UCSD-AML1 (cell line): Measurements from ENCODE around the gene WDSUB1.

Experiments used
- DNase-seq: peaks from one replicate; lab custom pipeline; 2025; ENCODE audit not compliant: unreplicated experiment; lab: John Stamatoyannopoulos, UW

Gene WDSUB1

DNA sequence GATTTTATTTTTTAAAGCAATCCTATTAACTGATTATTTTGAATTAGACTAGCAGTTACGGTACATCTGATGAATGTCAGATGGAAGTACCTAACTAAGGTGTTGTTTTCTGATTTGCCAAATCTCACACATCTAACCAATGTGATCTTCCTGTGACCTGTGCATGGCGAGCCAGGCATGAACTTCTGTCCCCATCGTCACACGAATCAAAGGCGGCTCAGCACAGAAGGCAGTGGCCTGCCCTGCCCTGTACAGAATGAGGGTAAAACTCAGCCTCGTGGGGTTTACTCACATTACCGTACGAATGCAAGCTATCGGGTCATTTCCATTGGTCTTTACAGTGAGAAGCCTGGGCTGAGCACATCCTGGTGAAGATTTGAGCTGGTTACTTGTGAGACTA, 87.3 kb downstream of the WDSUB1 start:
- no peak for DNase-seq

DNA sequence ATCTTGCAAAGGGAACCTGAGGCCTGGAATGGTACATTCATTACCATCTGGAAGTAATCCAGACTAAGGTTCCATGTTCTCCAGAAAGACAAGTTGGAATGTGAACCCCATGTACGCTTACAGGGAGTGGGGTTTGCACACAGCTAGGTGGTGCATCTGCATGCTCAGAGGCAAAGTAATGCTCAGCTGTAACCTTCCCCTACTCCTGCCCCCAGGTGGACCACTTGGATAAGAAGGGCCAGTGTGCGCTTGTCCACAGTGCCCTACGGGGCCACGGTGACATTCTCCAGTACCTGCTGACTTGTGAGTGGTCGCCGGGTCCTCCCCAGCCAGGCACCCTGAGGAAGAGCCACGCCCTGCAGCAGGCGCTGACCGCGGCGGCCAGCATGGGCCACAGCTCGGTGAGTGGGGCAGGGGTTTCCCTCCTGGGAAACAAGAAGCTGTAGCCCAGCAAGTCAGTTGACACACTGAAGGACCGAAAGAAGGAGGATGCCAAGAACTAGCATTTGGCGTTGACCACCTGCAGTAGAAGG, 90.0 kb downstream of the WDSUB1 start:
- DNase-seq, result no peak

- no peak for DNase-seq
Observed at GRCh38 chr2:159195697-159196096, 90.8 kb downstream of the WDSUB1 start.

- DNase-seq, result no peak
Observed at GRCh38 chr2:159194241-159194640, 92.3 kb downstream of the WDSUB1 start.

DNA sequence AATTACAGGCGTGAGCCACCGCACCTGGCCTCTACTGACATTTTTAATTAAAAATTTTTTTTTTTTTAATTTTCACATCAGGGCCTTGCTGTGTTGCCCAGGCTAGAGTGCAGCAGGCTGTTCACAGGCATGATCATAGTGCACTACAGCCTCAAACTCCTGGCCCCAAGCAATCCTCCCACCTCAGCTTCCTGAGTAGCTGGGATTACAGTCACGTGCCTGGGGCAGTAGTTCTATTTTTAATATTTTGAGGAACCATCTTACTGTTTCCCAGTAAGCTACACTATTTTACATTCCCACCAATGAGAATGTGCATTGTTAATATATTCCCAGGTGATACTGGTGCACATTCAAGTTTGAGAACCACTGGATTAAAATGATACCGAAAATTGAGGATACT, 92.7 kb downstream of the WDSUB1 start:
- DNase-seq, result no peak

DNA sequence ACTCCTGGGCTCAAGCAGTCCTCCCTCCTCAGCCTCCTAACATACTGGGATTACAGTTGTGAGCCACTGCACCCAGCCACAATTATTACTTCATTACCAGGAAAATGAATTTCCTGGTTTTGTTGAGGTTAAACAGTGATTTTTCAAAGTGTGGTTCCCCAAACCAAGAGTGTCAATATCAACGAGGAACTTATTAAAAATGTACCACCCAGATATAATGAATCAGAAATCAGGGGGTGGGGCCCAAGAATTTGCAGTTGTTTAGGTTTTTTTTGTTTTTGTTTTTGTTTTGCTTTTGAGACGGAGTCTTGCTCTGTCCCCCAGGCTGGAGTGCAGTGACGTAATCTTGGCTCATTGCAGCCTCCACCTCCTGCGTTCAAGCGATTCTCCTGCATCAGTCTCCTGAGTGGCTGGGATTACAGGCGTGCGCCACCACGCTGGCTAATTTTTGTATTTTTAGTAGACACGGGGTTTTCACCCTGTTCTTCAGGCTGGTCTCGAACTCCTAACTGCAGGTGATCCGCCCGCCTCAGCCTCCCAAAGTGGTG, 94.1 kb downstream of the WDSUB1 start:
- DNase-seq, result no peak

- no peak for DNase-seq
Observed at GRCh38 chr2:159188449-159188848, 98.1 kb downstream of the WDSUB1 start.

GRCh38 chr2:159187106-159187505, 99.4 kb downstream of the WDSUB1 start:
- DNase-seq, result no peak

- no peak for DNase-seq
Observed at GRCh38 chr2:159186462-159186861, 100.0 kb downstream of the WDSUB1 start.
